Stimulated activated CD8-positive, alpha-beta memory T cell treated with anti-CD3 and anti-CD28 coated beads, Interleukin-12 subunit alpha, Interleukin-12 subunit beta, amount 100 ng/mL, for 4 hours (primary cell): ENCODE measurements around the gene ATXN7L1.
"Not testable (repeated sequence)": the region's sequence is repeated elsewhere in the genome, so short reads cannot be mapped to it uniquely, and the experiment has no call there.

Source experiments
- DNase-seq: peaks from one replicate; pipeline ENCODE4 v3.0.0-alpha.2; 2020; ENCODE audit warnings: low read depth

Gene ATXN7L1

GRCh38 chr7:105613611-105614330, 262.6 kb downstream of the ATXN7L1 start:
- DNase-seq: no peak

- DNase-seq: no peak
Measured at GRCh38 chr7:105612806-105613205, 263.6 kb downstream of the ATXN7L1 start.

GRCh38 chr7:105611856-105612775, 264.3 kb downstream of the ATXN7L1 start:
- no peak for DNase-seq

- no peak for DNase-seq
Measured at GRCh38 chr7:105610165-105610930, 266.1 kb downstream of the ATXN7L1 start.

- no peak for DNase-seq
Measured at GRCh38 chr7:105602325-105603305, 273.8 kb downstream of the ATXN7L1 start.

GRCh38 chr7:105600720-105601550, 275.5 kb downstream of the ATXN7L1 start:
- DNase-seq: no peak

GRCh38 chr7:105599551-105599950, 276.8 kb downstream of the ATXN7L1 start:
- no peak for DNase-seq

- not testable (repeated sequence) for DNase-seq
Measured at GRCh38 chr7:105599080-105599479, 277.3 kb downstream of the ATXN7L1 start.

GRCh38 chr7:105596866-105597265, 279.5 kb downstream of the ATXN7L1 start:
- no peak for DNase-seq

- no peak for DNase-seq
Measured at GRCh38 chr7:105594034-105594433, 282.4 kb downstream of the ATXN7L1 start.

GRCh38 chr7:105591522-105591921, 284.9 kb downstream of the ATXN7L1 start:
- no peak for DNase-seq

- DNase-seq: no peak
Measured at GRCh38 chr7:105590793-105591192, 285.6 kb downstream of the ATXN7L1 start.

- no peak for DNase-seq
Measured at GRCh38 chr7:105589356-105590077, 286.9 kb downstream of the ATXN7L1 start.

- no peak for DNase-seq
Measured at GRCh38 chr7:105587909-105588635, 288.3 kb downstream of the ATXN7L1 start.

- no peak for DNase-seq
Measured at GRCh38 chr7:105585850-105586500, 290.4 kb downstream of the ATXN7L1 start.

- DNase-seq: no peak
Measured at GRCh38 chr7:105584165-105584564, 292.2 kb downstream of the ATXN7L1 start.

GRCh38 chr7:105583061-105583460, 293.3 kb downstream of the ATXN7L1 start:
- no peak for DNase-seq

GRCh38 chr7:105581066-105581811, 295.2 kb downstream of the ATXN7L1 start, which contains the start of gene EFCAB10:
Gene EFCAB10, minus strand, starts transcription at chr7:105581493. Its CDS starts 30 bp downstream, at chr7:105581463.
- DNase-seq: no peak
